Gastroesophageal sphincter (tissue), 4 donors: ENCODE data around the gene ZNF569. TPM values are rescaled to one million over a fixed set of nuclear protein-coding genes. Genes with fewer than 3 reads are reported as not detected.
A peak's percentile ranks its signal among the peaks of the same experiment; 100 is the strongest.

Experiments
- ATAC-seq: fragments of 150-250 bp; one replicate; pipeline ENCODE4 v1.9.1; 2016; ENCODE audit warnings: mild to moderate bottlenecking, moderate library complexity
- H3K27ac ChIP-seq, 4 donors: fragments of 200-600 bp; sonication (generic) in 3 of 4; 1 replicate in 3 of 4; 2 replicates in 1 of 4; pipeline ENCODE4 v1.5.1; 2016 to 2019
- H3K27me3 ChIP-seq: fragments of 200-600 bp; sonication (generic); one replicate; pipeline ENCODE4 v1.5.1; 2019
- H3K36me3 ChIP-seq, 2 donors: fragments of 200-600 bp; sonication (generic); one replicate each; pipeline ENCODE4 v1.5.1; 2019; ENCODE audit warnings: control low read depth in 1 of 2
- H3K4me1 ChIP-seq, 3 donors: fragments of 200-600 bp; sonication (generic); 1 replicate in 2 of 3; 2 replicates in 1 of 3; pipeline ENCODE4 v1.5.1; 2016 to 2019; ENCODE audit warnings: control low read depth in 2 of 3
- H3K4me3 ChIP-seq, 2 donors: fragments of 200-600 bp; sonication (generic); one replicate each; pipeline ENCODE4 v1.5.1; 2019; ENCODE audit warnings: mild to moderate bottlenecking in 1 of 2, moderate library complexity in 1 of 2
- H3K9me3 ChIP-seq, 3 donors: fragments of 200-600 bp; sonication (generic); one replicate each; pipeline ENCODE4 v1.5.1; 2017 to 2019; ENCODE audit warnings: control low read depth in 2 of 3
- EP300 ChIP-seq: sonication (generic); formaldehyde crosslinking; IDR thresholded peaks from one replicate; pipeline ENCODE4 v1.6.1; 2017; ENCODE audit warnings: antibody characterized with exemption, mild to moderate bottlenecking
- POLR2A ChIP-seq, 2 donors: fragments of 450-650 bp; IDR thresholded peaks; one replicate each; pipeline ENCODE4 v1.6.1; 2017; ENCODE audit warnings: antibody characterized with exemption in 2 of 2, mild to moderate bottlenecking in 2 of 2, moderate library complexity in 1 of 2
- POLR2AphosphoS5 ChIP-seq: sonication (generic); formaldehyde crosslinking; IDR thresholded peaks from one replicate; pipeline ENCODE4 v1.6.1; 2017; ENCODE audit warnings: antibody characterized with exemption
- WGBS, 2 donors: methylation state at CpG; one replicate each; pipeline ENCODE4 v1.1.5; 2018; ENCODE audit warnings: low coverage in 1 of 2; 5-methylcytosine and 5-hydroxymethylcytosine counted together
- total RNA-seq, 4 donors: library from RNA; depleted of rRNA; stranded (reverse); fragments of >200 nt; gene quantifications; one replicate each; pipeline ENCODE4 v1.1.0, GENCODE V29; 2016
- TF ChIP-seq, protein P1 (sequence below), 4 experiments: fragments of 200-600 bp in 2 of 4; fragments of 450-650 bp in 2 of 4; sonication (generic) in 1 of 4; IDR thresholded peaks; one replicate each; pipeline ENCODE4 v1.5.1; 2017 to 2019; ENCODE audit warnings: antibody characterized with exemption in 4 of 4, mild to moderate bottlenecking in 2 of 4, moderate library complexity in 2 of 4

ZNF569 gene
- total RNA-seq: 10 to 100 TPM in 1 of 4 donors, 1 to 10 TPM in 3; 5.5 to 15.4 (median 6.9) TPM

GRCh38 chr19:37466798-37467607, at the start of gene ZNF569:
TSS of gene ZNF569 (minus strand) at chr19:37467444. CDS start at chr19:37444921, 22,523 bp downstream.
- Histone ChIP-seq H3K36me3 (peaks cover 0 to 43% of the 10 kb centered on the region in 2 donors), H3K4me1 (peaks cover 0 to 39% (median 9%) of the 10 kb centered on the region in 3 donors), H3K27me3 (no peaks in the 10 kb centered on the region), H3K9me3 (peaks cover 0 to 12% (median 0%) of the 10 kb centered on the region in 3 donors), H3K4me3 (peak within 1 kb of the TSS; percentile 83 to 91), H3K27ac (peak within 1 kb of the TSS; percentile 76 to 98 (median 94))
- peak; percentile 88 for ATAC-seq
- whole genome bisulfite sequencing, 2 donors: 0% methylated on average over 7 of the region's 62 CpGs
- TF ChIP-seq POLR2A (IDR thresholded peaks at IDR 0.05) (peak in 1 of 2 donors; percentile 41), EP300 (no peak), POLR2AphosphoS5 (peak; percentile 60)
- TF ChIP-seq, protein P1, sequence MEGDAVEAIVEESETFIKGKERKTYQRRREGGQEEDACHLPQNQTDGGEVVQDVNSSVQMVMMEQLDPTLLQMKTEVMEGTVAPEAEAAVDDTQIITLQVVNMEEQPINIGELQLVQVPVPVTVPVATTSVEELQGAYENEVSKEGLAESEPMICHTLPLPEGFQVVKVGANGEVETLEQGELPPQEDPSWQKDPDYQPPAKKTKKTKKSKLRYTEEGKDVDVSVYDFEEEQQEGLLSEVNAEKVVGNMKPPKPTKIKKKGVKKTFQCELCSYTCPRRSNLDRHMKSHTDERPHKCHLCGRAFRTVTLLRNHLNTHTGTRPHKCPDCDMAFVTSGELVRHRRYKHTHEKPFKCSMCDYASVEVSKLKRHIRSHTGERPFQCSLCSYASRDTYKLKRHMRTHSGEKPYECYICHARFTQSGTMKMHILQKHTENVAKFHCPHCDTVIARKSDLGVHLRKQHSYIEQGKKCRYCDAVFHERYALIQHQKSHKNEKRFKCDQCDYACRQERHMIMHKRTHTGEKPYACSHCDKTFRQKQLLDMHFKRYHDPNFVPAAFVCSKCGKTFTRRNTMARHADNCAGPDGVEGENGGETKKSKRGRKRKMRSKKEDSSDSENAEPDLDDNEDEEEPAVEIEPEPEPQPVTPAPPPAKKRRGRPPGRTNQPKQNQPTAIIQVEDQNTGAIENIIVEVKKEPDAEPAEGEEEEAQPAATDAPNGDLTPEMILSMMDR (IDR thresholded peaks at IDR 0.05): peak in 1 of 4 experiments; percentile 36

GRCh38 chr19:37513397-37513796, 46.2 kb upstream of the ZNF569 start:
- Histone ChIP-seq H3K27me3 (no peaks in the 10 kb centered on the region), H3K9me3 (peaks cover 0 to 21% (median 0%) of the 10 kb centered on the region in 3 donors), H3K36me3 (peaks cover 0 to 95% of the 10 kb centered on the region in 2 donors), H3K27ac (no peak overlapping the region), H3K4me3 (no peak overlapping the region), H3K4me1 (no peaks in the 10 kb centered on the region)
- TF ChIP-seq POLR2AphosphoS5 (no peak), EP300 (no peak), POLR2A (IDR thresholded peaks at IDR 0.05) (no peak)
- TF ChIP-seq, protein P1 (IDR thresholded peaks at IDR 0.05): no peak
- ATAC-seq: no peak
- WGBS, 2 donors: 33 to 68% methylated on average over 2 of the region's 2 CpGs

DNA sequence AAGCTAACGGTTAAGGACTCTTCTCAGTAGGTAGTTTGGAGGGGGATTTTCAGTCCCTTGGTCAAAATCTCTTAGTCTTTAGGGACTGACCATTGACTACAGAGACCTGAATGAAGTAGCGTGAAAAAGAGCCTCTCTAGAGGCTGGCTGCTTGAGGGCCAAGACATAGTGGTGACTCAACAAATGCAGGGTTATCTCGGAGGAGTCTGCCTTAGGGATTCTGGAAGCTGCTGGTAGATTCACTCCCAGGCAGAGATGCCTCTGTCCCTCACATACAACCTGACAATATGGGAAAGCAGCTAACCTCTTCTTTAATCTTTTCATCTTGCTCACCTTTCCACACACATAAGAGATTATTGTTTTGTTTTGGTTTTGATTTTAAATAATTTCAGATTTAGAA, 44.6 kb upstream of the ZNF569 start:
- Histone ChIP-seq H3K36me3 (peaks cover 0 to 81% of the 10 kb centered on the region in 2 donors), H3K27ac (no peak overlapping the region), H3K4me3 (no peak overlapping the region), H3K4me1 (peaks cover 0 to 11% (median 4%) of the 10 kb centered on the region in 3 donors), H3K9me3 (peaks cover 0 to 14% (median 0%) of the 10 kb centered on the region in 3 donors), H3K27me3 (no peaks in the 10 kb centered on the region)
- no peak for ATAC-seq
- TF ChIP-seq POLR2AphosphoS5: no peak
- TF ChIP-seq, protein P1 (IDR thresholded peaks at IDR 0.05): no peak
- no peak for TF ChIP-seq EP300
- TF ChIP-seq POLR2A (IDR thresholded peaks at IDR 0.05): no peak
- WGBS, 2 donors: 90 to 93% methylated on average over 2 to 3 of the region's 3 CpGs

GRCh38 chr19:37511186-37511585, 43.9 kb upstream of the ZNF569 start:
- 80 to 93% methylated on average over 1 to 3 of the region's 3 CpGs for WGBS, 2 donors
- no peak for TF ChIP-seq POLR2AphosphoS5
- no peak for TF ChIP-seq EP300
- no peak for ATAC-seq
- peaks cover 0 to 11% (median 4%) of the 10 kb centered on the region in 3 donors for H3K4me1 ChIP-seq
- H3K9me3 ChIP-seq: peaks cover 0 to 8% (median 0%) of the 10 kb centered on the region in 3 donors
- peaks cover 0 to 75% of the 10 kb centered on the region in 2 donors for H3K36me3 ChIP-seq
- H3K4me3 ChIP-seq: no peak overlapping the region
- H3K27me3 ChIP-seq: no peaks in the 10 kb centered on the region
- no peak overlapping the region for H3K27ac ChIP-seq

GRCh38 chr19:37507167-37507464, 39.9 kb upstream of the ZNF569 start:
- Histone ChIP-seq H3K27ac (peak overlapping the region; percentile 79 to 90 (median 90)), H3K4me3 (peak overlapping the region; percentile 65 to 72), H3K36me3 (peaks cover 0 to 34% of the 10 kb centered on the region in 2 donors), H3K4me1 (peaks cover 0 to 22% (median 4%) of the 10 kb centered on the region in 3 donors), H3K9me3 (peaks cover 0 to 6% (median 0%) of the 10 kb centered on the region in 3 donors), H3K27me3 (no peaks in the 10 kb centered on the region)
- no peak for ATAC-seq
- TF ChIP-seq POLR2AphosphoS5: no peak
- TF ChIP-seq EP300: no peak
- TF ChIP-seq, protein P1 (IDR thresholded peaks at IDR 0.05): no peak
- no peak for TF ChIP-seq POLR2A (IDR thresholded peaks at IDR 0.05)
- WGBS, 2 donors: 0 to 3% methylated on average over 6 to 9 of the region's 9 CpGs
